GM19240 (cell line): Measurements from ENCODE around the gene ZNF236.
"Not testable (repeated sequence)": the region's sequence is repeated elsewhere in the genome, so short reads cannot be mapped to it uniquely, and the experiment has no call there.

ENCODE experiments used
- DNase-seq: peaks from one replicate; pipeline ENCODE4 v3.0.0; 2011; ENCODE audit warnings: low spot score; ENCODE audit not compliant: insufficient read length

Gene ZNF236

DNA sequence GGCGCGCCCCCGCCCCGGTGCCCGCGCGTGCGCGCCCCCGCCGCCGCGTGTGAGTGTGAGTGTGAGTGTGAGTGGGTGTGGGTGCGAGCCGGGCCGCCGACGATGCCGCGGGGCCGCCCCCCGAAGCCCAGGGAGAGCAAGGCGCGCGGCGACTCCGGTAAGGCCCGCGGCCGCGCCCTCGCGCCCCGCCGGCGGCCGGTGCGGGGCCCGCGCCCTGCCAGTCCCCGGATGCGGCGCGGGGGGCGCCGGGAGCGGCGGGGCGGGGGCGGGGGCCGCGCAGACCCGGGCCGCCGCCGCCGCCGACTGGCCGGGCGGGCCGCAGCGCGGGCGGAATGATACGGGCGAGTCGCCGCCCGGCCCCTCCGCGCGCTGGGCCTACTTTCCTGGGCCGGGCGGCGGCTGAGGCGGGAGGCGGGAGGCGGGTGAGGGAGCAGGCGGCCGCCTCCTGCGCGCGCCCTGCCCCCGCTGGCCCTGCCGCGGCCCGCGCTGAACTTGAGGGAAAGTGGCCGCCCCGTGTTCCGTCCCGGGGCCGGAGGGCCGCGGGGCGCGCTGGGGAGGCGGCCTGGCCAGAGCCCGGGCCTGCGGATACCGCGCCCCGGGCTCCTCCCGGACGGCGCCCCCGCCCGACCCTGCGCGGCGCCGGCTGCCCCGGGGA lies at the start of gene ZNF236:
Gene ZNF236 (plus strand): TSS at position 52 of the 655 bp plus-strand sequence. CDS start 51 bp downstream, at position 103.
- peak; percentile 64 for DNase-seq

DNA sequence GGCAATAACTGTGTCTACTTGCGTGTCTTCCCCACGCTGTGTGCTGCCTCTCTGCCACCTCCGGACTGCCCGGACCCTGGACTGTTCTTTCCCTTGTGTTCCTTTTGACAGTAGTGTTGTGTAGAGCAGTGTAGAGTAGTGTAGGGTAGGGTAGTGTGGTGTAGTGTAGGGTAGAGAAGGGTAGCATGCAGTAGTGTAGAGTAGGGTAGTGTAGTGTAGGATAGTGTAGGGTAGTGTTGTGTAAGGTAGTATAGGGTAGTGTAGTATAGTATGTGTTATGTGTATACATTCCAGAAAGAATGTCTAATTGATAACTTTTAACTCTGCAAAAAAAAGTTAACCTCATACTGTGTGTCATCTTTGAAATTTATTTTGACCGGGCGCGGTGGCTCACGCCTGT lies 49.7 kb upstream of the ZNF236 start:
- no peak for DNase-seq

DNA sequence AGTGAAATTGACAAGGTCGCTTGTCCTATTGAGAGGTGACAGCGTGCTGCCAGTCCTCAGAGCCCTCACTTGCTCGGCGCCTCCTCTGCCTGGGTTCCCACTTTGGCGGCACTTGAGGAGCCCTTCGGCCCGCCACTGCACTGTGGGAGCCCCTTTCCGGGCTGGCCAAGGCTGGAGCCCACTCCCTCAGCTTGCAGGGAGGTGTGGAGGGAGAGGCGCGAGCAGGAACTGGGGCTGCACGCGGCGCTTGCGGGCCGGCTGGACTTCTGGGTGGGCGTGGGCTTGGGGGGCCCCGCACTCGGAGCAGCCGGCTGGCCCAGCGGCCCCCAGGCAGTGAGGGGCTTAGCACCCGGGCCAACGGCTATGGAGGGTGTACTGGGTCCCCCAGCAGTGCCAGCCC lies 45.3 kb upstream of the ZNF236 start:
- not testable (repeated sequence) for DNase-seq

DNA sequence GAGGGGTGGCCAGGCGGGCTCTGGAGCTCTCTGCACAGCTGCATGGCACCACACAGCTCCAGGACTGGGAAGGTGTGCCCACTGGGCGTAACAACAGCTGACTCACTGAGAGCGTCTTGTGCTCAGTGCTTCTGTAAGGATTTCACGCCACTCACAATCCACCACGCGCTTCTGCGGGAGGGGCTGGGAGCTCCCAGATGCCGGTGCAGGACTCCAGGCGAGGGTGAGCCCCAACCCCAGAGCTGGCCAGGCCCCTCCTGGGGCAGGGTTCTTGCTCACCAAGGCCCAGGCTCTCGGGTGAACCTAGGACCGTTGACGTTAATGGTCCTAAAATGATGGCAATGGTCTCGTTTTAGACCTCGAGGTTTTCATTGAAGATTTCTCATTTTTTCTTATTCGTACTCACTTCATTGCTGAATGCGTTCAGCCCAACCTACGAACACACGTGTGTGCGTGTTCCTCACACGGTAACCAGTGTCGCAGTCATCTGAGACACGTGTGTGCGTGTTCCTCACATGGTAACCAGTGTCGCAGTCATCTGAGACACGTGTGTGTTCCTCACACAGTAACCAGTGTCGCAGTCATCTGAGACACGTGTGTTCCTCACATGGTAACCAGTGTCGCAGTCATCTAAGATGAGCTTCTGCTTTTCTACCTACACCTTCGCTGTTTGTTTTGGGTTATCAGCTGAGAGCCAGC lies 38.4 kb upstream of the ZNF236 start:
- no peak for DNase-seq

DNA sequence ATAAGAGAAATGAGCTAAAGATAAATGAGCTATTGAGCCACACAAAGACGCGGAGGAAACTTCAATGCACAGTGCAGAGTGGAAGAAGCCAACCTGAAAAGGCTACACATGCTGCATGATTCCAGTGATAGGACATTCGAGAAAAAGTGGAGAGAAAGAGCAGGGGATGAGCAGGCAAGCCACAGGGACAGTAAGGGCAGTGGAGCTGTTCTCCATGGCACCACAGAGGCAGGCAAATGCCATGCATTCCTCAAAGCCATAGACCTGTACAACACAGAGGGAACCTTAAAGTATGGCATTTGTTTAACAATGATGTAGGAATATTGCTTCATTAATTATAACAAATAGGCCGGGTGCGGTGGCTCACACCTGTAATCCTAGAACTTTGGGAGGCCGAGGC lies 36.5 kb upstream of the ZNF236 start:
- DNase-seq, result no peak

DNA sequence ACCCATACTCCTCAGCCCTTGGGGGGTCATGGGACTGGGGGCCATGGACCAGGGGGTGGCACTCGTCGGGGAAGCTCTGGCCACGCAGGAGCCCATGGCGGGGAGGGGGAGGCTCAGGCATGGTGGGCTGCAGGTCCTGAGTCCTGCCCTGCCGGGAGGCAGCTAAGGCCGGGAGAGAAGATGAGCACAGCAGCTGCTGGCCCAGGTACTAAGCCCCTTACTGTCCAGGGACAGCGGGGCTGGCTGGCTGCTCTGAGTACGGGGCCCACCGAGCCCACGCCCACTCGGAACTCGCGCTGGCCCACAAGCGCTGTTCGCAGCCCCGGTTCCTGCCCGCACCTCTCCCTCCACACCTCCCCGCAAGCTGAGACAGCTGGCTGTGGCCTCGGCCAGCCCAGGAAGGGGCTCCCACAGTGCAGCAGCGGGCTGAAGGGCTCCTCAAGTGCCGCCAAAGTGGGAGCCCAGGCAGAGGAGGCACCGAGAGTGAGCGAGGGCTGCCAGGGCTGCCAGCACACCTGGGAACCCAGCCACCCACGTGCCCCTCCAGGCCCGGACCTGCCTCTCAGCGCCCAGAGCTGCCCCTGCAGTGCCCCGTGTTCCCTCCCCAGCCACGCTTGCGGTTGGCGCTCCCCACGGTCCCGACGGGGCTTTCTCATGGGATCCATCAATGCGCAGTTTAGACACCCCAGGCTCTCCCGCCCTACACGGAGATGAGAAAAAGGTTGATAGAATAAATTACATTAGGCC lies 33.6 kb upstream of the ZNF236 start:
- DNase-seq, result no peak

DNA sequence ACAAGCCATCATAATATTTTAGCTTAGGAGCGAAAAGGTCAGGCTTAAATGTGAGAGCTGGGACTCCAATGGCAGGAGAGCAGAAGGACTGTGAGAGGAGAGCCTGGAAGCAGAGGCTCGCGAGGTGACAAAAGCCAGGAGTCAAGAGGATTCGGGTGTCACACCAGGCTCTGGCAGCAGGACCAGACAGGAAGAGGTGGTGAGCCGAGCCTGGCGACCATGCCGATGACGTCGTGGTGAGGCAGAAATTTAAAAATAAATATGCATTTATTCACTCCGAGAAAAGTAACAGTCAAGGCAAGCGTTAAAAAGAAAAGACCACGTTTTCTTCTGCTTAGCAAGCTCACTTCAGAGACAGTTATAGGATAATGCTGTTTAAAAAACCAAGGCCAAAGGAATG lies 31.3 kb upstream of the ZNF236 start:
- no peak for DNase-seq

DNA sequence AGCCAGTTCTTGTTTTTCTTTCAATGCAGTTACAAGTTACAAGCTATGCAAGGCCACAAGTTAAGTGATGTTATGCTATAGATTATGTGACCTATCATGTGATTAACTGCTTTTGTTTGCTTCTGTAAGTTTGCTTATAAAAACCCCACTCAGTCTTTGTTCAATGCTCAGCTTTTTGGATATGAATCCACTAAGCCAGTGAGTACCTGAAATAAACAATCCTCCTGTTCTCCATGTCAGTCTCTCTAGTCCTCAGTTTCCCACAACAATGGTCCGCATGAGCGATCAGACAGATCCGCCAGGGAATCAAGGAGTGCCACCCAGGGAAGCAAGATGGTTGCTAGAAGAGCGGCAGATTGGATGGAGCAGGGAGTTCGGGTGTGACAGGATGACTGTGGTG lies 30.7 kb upstream of the ZNF236 start:
- DNase-seq, result no peak

DNA sequence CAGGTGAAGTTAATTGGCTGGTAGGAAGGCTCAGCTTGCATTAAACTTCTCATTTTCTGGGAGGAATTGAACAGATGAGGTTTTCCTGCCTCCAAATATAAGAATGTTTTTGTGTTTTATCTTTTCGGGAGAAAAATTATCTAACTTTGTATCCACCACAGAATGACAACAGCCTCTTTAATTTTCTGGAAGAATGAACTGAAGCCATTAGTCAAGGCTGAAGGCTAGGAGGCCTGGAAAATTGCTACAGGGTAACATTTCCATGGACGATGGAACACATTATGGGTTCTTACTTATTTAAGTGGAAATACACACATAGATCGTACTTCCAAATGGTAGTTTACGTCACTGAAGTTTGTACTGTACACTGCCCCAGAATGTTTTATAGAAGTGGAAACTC lies 28.0 kb upstream of the ZNF236 start:
- no peak for DNase-seq

DNA sequence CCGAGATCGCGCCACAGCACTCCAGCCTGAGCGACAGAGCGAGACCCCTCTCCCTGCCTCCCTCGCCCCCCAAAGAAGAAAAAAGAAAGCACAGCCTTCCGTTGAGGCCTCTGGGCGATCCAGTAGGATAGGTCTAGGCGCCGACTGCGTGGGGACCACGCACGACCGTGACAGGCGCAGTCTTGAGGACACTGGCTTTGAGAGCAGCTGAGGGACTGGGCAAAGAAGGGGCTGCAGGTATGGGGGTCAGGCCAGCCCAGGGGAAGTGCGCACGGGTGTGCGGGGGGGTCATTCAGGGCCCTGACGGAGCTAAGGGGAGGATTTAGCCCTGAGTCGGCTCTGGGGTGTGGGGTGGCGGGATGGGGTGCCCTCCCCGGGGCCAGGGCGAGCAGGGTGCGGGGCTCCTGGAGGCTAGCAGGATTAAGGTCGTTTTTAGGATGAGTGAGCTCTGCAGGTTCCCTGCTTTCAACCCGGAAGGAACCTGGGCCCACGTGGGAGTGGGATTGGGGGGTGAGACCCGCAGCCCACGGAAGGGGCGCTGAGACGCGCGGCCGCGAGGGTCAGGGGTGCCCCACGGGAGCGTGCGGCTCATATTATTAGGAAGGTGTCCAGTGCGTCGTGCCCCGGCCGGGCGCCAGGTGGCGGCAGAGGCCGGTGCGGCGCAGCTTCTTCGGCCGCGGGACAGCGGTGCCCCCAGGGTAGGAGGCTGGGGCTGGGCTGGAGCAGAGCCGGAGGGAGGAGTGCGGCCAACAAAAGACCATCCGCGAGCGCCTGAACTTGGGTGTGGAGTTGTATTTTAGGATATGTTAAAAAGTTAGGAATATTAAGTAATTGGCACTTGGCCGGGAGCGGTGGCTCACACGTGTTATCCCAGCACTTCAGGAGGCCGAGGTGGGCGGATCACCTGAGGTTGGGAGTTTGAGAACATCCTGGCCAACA lies 20.5 kb upstream of the ZNF236 start:
- peak; percentile 75 for DNase-seq

DNA sequence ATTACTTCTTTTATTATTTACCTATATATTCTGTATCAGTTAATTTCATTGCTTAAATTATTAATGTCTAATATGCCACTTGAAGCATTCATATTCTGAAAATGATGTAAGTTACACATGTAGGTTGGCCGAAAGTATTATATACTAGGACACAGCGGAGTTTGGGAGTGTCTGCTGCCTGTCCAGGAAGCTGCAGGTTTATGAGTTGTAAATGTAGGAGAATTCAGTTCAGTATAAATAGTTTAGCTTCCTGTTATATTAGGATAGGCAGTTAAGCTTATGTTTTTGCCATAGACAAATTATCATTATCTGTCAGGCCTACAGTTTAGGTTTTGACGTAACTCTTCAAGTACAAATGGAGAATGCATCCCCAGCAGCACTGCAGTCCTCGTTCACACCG lies 18.9 kb upstream of the ZNF236 start:
- DNase-seq, result no peak

DNA sequence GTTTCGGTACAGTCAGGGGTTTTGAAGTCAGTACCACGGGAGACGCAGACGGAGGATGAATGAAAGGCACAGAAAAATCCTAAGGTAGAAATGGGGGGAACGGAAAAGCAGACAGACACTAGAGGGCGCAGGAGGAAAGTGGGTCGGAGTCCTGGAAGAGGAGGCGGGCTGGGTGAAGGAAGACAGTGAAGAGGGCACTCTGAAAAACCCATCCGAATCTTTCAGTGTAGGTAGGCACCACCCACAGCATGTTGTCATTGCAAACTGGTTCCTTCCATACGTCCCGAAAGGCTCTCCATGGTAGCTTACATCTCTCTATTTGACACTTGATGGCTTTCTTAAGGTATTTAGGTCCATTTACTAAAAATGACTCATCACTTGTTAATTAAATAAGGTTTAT lies 18.5 kb upstream of the ZNF236 start:
- DNase-seq, result peak; percentile 35

DNA sequence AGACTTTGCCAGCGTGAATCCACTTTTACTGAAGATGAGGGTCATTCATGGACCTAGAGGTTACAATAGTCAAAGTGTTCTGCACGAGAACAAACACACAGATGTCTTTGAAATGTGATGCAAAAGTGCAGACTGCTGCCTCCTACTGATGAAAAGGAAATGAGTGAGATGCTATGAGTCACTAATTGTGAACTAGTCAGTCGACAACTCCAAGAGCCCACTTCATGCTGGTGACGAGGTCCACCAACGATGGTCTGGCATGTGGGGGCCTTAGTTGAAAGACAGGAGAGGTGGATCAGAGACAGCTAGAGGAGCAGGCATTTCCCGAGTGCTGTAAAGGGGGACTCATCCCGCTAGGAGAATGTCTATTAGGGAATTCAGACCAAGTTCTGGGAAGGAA lies 17.1 kb upstream of the ZNF236 start:
- DNase-seq, result no peak

DNA sequence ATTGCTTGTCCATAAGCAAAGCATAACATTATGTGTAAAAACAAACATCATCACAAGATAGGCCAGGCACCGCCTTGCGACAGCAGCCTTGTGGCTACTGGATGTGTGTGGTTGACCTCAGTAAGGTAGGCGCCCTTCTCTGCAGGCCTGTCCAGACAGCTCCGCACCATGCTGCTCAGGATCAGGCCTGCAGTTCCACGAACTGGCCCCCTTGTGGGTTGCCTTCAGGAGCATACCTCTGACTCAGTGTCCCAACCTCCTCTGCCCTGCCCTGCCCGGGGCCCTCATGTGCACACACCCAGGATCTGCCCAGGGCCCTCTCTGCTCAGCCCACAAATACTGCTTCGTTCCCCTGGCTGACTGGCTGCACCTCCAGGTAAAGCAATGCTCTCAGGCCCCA lies 16.1 kb upstream of the ZNF236 start:
- no peak for DNase-seq

DNA sequence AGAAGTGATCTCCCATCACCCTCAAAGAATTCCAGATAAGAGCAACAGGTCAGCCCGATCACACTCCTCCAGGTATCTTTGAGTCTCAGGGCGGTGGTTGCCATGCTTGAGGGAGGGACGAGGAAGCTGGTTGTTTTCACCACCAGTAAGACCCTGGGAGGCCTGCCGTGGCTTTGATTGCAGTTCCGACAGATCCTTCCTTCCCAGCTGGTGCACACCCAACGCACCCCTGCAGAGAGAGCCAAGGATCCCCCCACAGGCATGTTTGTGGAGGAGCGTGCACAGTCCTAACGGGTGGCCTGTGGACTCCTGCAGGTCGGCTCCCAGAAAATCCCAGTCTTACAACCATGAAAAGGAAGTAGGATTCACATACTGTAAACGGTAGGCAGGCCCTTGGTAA lies 13.8 kb upstream of the ZNF236 start:
- DNase-seq, result no peak

DNA sequence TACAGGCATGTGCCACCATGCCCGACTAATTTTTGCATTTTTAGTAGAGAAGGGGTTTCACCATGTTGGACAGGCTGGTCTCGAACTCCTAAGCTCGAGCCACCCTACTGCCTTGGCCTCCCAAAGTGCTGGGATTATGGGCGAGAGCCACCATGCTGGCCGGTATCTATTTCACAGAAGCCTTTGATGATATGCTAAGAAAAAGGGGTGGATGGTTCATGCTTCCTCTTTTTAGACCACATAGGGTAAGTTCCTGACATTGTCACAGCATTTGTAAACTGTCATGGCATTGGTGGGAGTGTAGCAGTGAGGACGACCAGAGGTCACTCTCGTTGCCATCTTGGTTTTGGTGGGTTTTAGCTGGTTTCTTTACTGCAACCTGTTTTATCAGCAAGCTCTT lies 10.8 kb upstream of the ZNF236 start:
- DNase-seq, result not testable (repeated sequence)

DNA sequence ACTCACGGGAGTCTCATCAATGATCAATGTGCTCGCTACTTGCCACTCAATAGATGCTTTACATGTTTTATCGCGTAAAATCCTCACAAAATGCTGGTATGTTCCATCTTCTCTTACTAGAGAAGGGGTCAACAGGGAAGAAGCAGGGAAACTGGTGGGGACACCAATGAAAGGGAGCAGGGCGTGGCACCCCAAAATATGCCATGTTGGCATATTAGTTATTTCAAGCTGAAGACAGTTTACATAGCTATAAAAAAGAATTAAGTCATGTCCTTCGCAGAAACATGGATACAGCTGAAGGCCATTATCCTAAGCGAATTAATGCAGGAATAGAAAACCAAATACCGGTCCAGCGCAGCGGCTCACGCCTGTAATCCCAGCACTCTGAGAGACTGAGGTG lies 8.1 kb upstream of the ZNF236 start:
- DNase-seq, result no peak

DNA sequence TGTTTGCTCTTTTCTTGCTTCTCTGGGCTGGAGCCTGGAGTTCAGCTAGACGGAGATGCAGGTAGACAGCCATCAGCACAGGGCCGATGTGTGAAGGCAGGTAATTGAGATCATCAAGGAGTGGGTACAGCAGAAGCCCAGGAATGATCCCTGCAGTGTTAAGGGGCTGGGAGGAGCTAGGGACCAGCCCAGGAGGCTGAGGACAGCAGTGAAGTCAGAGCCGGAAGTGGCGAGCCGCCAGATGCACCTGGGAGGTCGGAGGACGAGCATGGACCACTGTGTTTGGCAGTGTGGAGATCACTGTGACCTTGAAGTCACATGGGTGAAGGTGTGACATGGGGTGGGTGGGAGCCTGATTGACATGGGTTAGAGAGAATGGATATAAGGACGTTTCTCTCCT lies 6.2 kb upstream of the ZNF236 start:
- DNase-seq, result no peak

DNA sequence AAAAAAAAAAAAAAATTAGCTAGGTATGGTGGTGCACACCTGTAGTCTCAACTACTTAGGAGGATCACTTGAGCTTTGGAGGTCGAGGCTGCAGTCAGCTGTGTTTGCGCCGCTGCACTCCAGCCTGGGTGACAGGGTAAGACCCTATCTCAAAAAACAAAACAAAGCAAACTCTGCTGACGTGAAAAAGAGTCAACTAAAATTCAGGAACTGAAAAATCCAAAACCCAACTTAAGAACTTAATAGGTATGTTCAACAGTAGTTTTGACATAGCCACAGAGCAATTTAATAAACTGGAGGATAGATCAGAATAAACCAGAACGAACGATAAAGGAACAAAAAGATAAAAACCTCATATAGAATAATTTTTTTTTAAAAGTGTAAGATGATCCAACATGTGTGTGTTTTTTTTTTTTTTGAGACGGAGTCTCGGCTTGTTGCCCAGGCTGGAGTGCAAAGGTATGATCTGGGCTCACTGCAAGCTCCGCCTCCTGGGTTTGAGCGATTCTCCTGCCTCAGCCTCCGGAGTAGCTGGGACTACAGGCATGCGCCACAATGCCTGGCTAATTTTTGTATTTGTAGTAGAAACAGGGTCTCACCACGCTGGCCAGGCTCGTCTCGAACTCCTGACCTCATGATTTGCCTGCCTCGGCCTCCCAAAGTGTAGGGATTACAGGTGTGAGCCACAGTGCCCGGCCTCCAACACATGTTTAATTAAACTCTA lies 4.3 kb upstream of the ZNF236 start:
- no peak for DNase-seq

DNA sequence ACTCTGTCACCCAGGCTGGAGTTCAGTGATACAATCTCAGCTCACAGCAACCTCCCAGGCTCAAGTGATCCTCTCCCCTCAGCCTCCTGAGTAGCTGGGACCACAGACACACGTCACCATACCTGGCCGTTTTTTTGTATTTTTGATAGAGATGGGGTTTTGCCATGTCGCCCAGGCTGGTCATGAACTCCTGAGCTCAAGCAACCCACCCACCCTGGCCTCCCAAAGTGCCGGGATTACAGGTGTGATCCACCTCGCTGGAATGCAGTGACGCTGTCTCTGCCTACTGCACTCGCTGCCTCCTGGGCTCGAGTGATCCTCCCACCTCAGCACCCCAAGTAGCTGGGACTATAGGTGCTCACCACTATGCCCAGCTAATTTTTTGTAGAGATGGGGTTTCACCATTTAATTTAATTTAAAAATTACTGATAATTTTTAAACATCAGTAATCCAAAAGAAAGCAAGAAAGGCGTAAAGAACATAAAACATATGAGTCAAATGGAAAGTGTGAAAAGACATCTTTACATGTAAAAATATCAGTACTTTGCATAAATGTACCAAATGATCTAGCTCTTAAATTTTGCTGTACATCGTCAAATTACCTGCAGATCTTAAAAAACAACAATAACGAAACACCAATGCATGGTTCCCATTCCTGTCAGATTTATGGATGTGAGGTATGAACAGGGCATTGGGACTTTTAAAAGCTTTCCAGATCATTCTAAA lies 2.8 kb upstream of the ZNF236 start:
- DNase-seq, result no peak
